Common myeloid progenitor, CD34-positive (primary cell): Measurements from ENCODE around the gene ACY1.

ENCODE experiments used
- CTCF ChIA-PET: fragments of 350-600 bp; sonication (Branson Sonifier 250); formaldehyde crosslinking; loops from one replicate; lab custom pipeline; 2021; ENCODE audit warnings: antibody characterized with exemption; lab: Charles Lee
- POLR2A ChIA-PET: fragments of 350-600 bp; sonication (Branson Sonifier 250); formaldehyde crosslinking; loops from one replicate; lab custom pipeline; 2021; ENCODE audit warnings: antibody characterized with exemption; lab: Charles Lee
- DNase-seq, 3 donors: peaks; one replicate each; pipeline versions ENCODE4 v3.0.0 to v3.0.0-alpha.2; 2013
- H3K27ac ChIP-seq, 2 experiments: 1 replicate in 1 of 2; 2 replicates in 1 of 2; pipeline ENCODE4 v1.7.0; 2013; ENCODE audit warnings: inconsistent platforms in 2 of 2, low read length in 2 of 2, mild to moderate bottlenecking in 2 of 2, low read depth in 1 of 2, moderate library complexity in 1 of 2; ENCODE audit not compliant: severe bottlenecking in 2 of 2, insufficient read depth in 1 of 2, poor library complexity in 1 of 2
- H3K27me3 ChIP-seq, 5 experiments: replicated peaks in 2 of 5; 1 replicate in 3 of 5; 2 replicates in 2 of 5; pipeline versions ENCODE4 v1.6.1 to v1.7.0; 2013; ENCODE audit warnings: low read length in 4 of 5, mild to moderate bottlenecking in 2 of 5, moderate library complexity in 2 of 5, inconsistent platforms in 1 of 5; ENCODE audit not compliant: insufficient read depth in 5 of 5, control insufficient read depth in 4 of 5
- H3K36me3 ChIP-seq, 4 experiments: 1 replicate in 2 of 4; 2 replicates in 2 of 4; pipeline versions ENCODE4 v1.6.1 to v1.7.0; 2013; ENCODE audit warnings: low read length in 3 of 4, control low read depth in 1 of 4, mild to moderate bottlenecking in 1 of 4; ENCODE audit not compliant: control insufficient read depth in 4 of 4, insufficient read depth in 4 of 4
- H3K4me1 ChIP-seq, 4 experiments: 1 replicate in 3 of 4; 2 replicates in 1 of 4; pipeline versions ENCODE4 v1.6.1 to v1.7.1; 2013; ENCODE audit warnings: low read length in 3 of 4, mild to moderate bottlenecking in 3 of 4, control low read depth in 1 of 4, inconsistent platforms in 1 of 4, moderate library complexity in 1 of 4; ENCODE audit not compliant: control insufficient read depth in 4 of 4, insufficient read depth in 4 of 4; ENCODE audit errors: control extremely low read depth in 1 of 4
- H3K4me3 ChIP-seq, 7 experiments: 1 replicate in 4 of 7; 2 replicates in 3 of 7; pipeline versions ENCODE4 v1.5.1 to v1.7.0; 2013; ENCODE audit warnings: mild to moderate bottlenecking in 7 of 7, low read length in 6 of 7, moderate library complexity in 6 of 7, inconsistent platforms in 2 of 7, low read depth in 2 of 7, control low read depth in 1 of 7; ENCODE audit not compliant: insufficient read depth in 4 of 7, control insufficient read depth in 1 of 7; ENCODE audit errors: extremely low read depth in 1 of 7
- H3K9me3 ChIP-seq, 5 experiments: 1 replicate in 4 of 5; 2 replicates in 1 of 5; pipeline versions ENCODE4 v1.6.1 to v1.7.1; 2013; ENCODE audit warnings: low read length in 4 of 5, mild to moderate bottlenecking in 2 of 5, inconsistent platforms in 1 of 5, low read depth in 1 of 5, moderate library complexity in 1 of 5; ENCODE audit not compliant: control insufficient read depth in 4 of 5, insufficient read depth in 2 of 5; ENCODE audit errors: control extremely low read depth in 1 of 5
- WGBS: methylation state at CpG from one replicate; pipeline ENCODE4 v1.1.5; 2013; ENCODE audit not compliant: insufficient coverage; 5-methylcytosine and 5-hydroxymethylcytosine counted together

Gene ACY1

GRCh38 chr3:52013802-52014598, 30.7 kb downstream of the ACY1 start:
- peaks cover 0 to 16% (median 6%) of the 10 kb centered on the region in 4 experiments for H3K4me1 ChIP-seq
- ChIA-PET POLR2A (no interaction called here), CTCF (interaction anchor here (0.9 to 10.9 kb wide), 13 partner anchors 8 to 134 kb away, joined by 3 to 64 read pairs (median 5); partner anchors contain the start of gene DUSP7)
- no peak overlapping the region for H3K4me3 ChIP-seq
- H3K27ac ChIP-seq: no peak overlapping the region
- H3K27me3 ChIP-seq: no peaks in the 10 kb centered on the region
- no peak for DNase-seq
- no peaks in the 10 kb centered on the region for H3K36me3 ChIP-seq
- WGBS: 96% methylated on average over 4 of the region's 6 CpGs
- H3K9me3 ChIP-seq: no peaks in the 10 kb centered on the region

- H3K27ac ChIP-seq: no peak overlapping the region
- no peak overlapping the region for H3K4me3 ChIP-seq
- peaks cover 0 to 16% (median 6%) of the 10 kb centered on the region in 4 experiments for H3K4me1 ChIP-seq
- H3K36me3 ChIP-seq: no peaks in the 10 kb centered on the region
- WGBS: 63% methylated on average over 8 of the region's 8 CpGs
- no peaks in the 10 kb centered on the region for H3K9me3 ChIP-seq
- ChIA-PET CTCF (interaction anchor here (0.7 to 10.9 kb wide), 13 partner anchors 9 to 133 kb away, joined by 3 to 64 read pairs (median 5); no protein-coding TSS in a partner anchor), POLR2A (no interaction called here)
- DNase-seq: peak in 2 of 3 donors; percentile 18 to 33
- H3K27me3 ChIP-seq: no peaks in the 10 kb centered on the region
Observed at GRCh38 chr3:52014613-52015012, 31.3 kb downstream of the ACY1 start.

- ChIA-PET POLR2A (no interaction called here), CTCF (interaction anchor here (0.7 to 10.9 kb wide), 13 partner anchors 10 to 129 kb away, joined by 3 to 64 read pairs (median 5); no protein-coding TSS in a partner anchor)
- DNase-seq: no peak
- Histone ChIP-seq H3K9me3 (no peaks in the 10 kb centered on the region), H3K27ac (no peak overlapping the region), H3K36me3 (no peaks in the 10 kb centered on the region), H3K4me1 (peaks cover 0 to 16% (median 6%) of the 10 kb centered on the region in 4 experiments), H3K4me3 (no peak overlapping the region), H3K27me3 (no peaks in the 10 kb centered on the region)
- 81% methylated on average over 13 of the region's 13 CpGs for WGBS
Observed at GRCh38 chr3:52015438-52016228, 32.3 kb downstream of the ACY1 start.

GRCh38 chr3:52017586-52017985, 34.3 kb downstream of the ACY1 start:
- Histone ChIP-seq H3K4me3 (no peak overlapping the region), H3K27ac (no peak overlapping the region), H3K9me3 (no peaks in the 10 kb centered on the region), H3K27me3 (no peaks in the 10 kb centered on the region), H3K36me3 (no peaks in the 10 kb centered on the region), H3K4me1 (peaks cover 0 to 22% (median 11%) of the 10 kb centered on the region in 4 experiments)
- POLR2A ChIA-PET: no interaction called here
- CTCF ChIA-PET: interaction anchor here (1.2 to 10.9 kb wide), 4 partner anchors 12 to 127 kb away, joined by 5 to 64 read pairs (median 8); no protein-coding TSS in a partner anchor
- DNase-seq: no peak
- WGBS: 88% methylated on average over 10 of the region's 11 CpGs

- POLR2A ChIA-PET: no interaction called here
- DNase-seq: no peak
Observed at GRCh38 chr3:52018319-52019000, 35.1 kb downstream of the ACY1 start.

GRCh38 chr3:52019352-52020080, 36.2 kb downstream of the ACY1 start:
- ChIA-PET POLR2A (no interaction called here), CTCF (interaction anchor here (1.1 to 10.9 kb wide), 4 partner anchors 14 to 127 kb away, joined by 3 to 64 read pairs (median 4); no protein-coding TSS in a partner anchor)

More at GRCh38 chr3:52018319-52019000, 35.1 kb downstream of the ACY1 start:
- WGBS: 92% methylated on average over 21 of the region's 21 CpGs
- Histone ChIP-seq H3K27me3 (no peaks in the 10 kb centered on the region), H3K27ac (no peak overlapping the region), H3K9me3 (no peaks in the 10 kb centered on the region), H3K4me1 (peaks cover 0 to 21% (median 10%) of the 10 kb centered on the region in 4 experiments), H3K4me3 (no peak overlapping the region), H3K36me3 (no peaks in the 10 kb centered on the region)
- CTCF ChIA-PET: interaction anchor here (0.8 to 10.9 kb wide), 3 partner anchors 13 to 39 kb away, joined by 3 to 64 read pairs (median 5); no protein-coding TSS in a partner anchor

More at GRCh38 chr3:52019352-52020080, 36.2 kb downstream of the ACY1 start:
- no peaks in the 10 kb centered on the region for H3K27me3 ChIP-seq
- H3K9me3 ChIP-seq: no peaks in the 10 kb centered on the region
- H3K27ac ChIP-seq: no peak overlapping the region
- WGBS: 88% methylated on average over 12 of the region's 17 CpGs
- H3K4me3 ChIP-seq: no peak overlapping the region
- no peaks in the 10 kb centered on the region for H3K36me3 ChIP-seq
- H3K4me1 ChIP-seq: peaks cover 0 to 25% (median 14%) of the 10 kb centered on the region in 4 experiments
- DNase-seq: no peak
